ENCODE data around the gene RAB31.

DNA sequence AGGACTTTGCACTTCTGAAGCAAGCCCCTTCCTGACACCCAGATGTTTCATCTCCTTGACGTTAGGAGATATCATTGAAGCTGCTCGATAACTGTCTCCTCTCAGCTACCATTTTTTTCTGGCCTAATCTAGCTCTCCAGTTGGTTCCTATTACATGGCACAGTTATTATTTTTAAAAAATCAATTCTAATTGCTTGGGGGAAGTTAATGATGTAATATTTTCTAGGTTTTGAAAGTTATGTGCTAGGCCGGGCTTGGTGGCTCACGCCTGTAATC is 22.5 kb upstream of the RAB31 start:
- no peak for TF ChIP-seq POLR2A (IDR thresholded peaks at IDR 0.05)
- TF ChIP-seq, protein P1, sequence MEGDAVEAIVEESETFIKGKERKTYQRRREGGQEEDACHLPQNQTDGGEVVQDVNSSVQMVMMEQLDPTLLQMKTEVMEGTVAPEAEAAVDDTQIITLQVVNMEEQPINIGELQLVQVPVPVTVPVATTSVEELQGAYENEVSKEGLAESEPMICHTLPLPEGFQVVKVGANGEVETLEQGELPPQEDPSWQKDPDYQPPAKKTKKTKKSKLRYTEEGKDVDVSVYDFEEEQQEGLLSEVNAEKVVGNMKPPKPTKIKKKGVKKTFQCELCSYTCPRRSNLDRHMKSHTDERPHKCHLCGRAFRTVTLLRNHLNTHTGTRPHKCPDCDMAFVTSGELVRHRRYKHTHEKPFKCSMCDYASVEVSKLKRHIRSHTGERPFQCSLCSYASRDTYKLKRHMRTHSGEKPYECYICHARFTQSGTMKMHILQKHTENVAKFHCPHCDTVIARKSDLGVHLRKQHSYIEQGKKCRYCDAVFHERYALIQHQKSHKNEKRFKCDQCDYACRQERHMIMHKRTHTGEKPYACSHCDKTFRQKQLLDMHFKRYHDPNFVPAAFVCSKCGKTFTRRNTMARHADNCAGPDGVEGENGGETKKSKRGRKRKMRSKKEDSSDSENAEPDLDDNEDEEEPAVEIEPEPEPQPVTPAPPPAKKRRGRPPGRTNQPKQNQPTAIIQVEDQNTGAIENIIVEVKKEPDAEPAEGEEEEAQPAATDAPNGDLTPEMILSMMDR (IDR thresholded peaks at IDR 0.05): no peak
- no peak for TF ChIP-seq POLR2AphosphoS5 (IDR thresholded peaks at IDR 0.05; ENCODE audit: insufficient read depth in 1 of 2, low read depth in 1 of 2)
